GM19043 (cell line): ENCODE measurements around the gene ZC3H7A.

Source experiments
- ATAC-seq: cut with Tn5 transposase; IDR thresholded peaks from one replicate; pipeline ENCODE4 v1.9.1; 2021; ENCODE audit warnings: low read depth; ENCODE audit not compliant: unreplicated experiment

ZC3H7A gene

GRCh38 chr16:11779074-11779473 is 18.0 kb downstream of the ZC3H7A start:
- no peak for ATAC-seq

- ATAC-seq = no peak
These were observed 22.9 kb downstream of the ZC3H7A start for GRCh38 chr16:11774065-11774626.

DNA sequence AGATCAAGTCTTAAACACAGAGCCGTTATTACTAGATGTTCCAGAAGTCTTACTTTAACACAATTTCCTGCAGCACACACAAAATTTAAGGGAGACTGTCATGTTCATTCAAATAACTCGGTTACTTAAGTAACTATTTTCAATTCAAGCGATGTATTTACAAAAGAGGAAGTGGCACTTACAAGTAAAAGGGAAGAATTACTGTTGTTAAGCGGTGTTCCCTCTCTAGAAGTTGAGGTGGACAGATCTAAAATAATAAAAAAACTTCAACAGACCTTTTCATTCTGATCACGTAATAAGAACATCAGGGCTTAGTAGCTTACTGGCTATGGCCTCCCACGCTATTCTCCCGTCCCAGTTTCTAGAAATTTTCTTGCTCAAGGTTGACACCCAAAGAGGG is 28.2 kb downstream of the ZC3H7A start:
- no peak for ATAC-seq

- no peak for ATAC-seq
These were observed 34.6 kb downstream of the ZC3H7A start for GRCh38 chr16:11762431-11762830.

GRCh38 chr16:11759997-11760396 is 37.1 kb downstream of the ZC3H7A start:
- ATAC-seq = no peak

- no peak for ATAC-seq
These were observed 37.8 kb downstream of the ZC3H7A start for GRCh38 chr16:11759163-11759834.

DNA sequence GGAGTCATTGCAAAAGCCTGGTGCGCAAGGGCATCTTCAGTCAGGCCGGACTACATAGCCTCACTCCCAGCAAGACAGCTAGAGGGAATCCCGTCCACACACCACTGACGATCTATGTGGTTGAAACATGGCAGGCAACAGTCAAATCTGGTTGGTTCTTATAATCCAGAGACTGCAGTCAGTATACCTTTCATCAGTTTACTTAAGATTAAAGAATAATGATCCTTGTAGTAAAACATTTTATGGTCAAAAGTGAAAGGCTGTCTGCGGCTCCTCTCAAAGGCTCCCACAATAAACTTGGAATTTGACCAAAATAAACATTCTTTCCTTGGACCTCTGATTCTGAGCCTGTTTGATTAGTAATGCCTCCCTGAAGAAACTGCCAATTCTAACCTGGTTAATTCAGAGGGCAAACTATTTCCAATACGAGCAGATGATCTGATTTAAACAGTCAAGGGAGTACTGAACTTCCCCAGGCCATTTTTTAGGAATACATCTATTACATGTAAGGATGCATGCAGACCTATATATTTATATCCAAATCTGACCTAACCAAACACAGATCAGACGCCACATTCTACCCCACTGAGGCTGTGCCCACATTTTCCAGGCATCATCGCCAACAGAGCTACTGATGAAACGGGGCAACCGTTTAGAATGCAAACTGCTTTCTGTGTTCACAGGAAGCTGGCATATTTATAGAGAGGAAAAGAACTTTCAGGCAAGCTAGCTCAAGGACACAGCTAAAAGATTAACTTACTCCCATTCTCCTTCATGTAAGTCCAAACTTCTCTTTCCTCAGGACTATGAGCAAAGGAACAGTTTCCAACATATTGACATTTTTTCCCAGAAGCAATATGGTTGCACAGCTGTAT is 39.1 kb downstream of the ZC3H7A start:
- no peak for ATAC-seq

- ATAC-seq = no peak
These were observed 40.8 kb downstream of the ZC3H7A start for GRCh38 chr16:11756248-11756647.

DNA sequence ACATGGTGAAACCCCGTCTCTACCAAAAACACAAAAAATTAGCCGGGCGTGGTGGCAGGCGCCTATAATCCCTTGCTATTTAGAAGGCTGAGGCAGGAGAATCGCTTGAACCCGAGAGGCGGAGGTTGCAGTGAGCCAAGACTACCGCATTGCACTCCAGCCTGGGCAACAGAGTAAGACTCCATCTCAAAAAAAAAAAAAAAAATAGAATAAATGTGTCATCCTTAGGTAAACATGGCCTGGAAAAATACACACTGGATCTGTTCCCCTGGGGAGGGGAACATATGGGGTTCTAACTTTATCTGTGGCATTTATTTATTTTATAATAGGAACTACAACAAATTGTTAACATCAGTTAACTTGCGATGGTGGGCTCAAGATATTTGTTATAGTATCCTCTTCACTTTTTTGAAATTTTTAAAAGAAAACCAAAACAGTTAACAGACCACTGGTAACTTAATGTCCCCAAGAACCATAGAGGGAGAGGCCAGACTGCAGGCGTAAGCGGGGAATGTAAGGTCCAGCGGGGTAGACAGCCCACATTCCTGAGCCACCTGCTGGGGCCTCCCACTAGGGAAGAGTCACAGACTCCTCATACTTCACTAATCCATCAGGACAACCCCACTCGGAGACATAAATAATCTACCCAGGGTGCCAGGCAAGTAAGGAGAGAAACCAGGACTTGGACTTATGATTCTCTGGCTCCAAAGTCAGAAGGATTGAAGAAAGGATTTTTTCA is 41.9 kb downstream of the ZC3H7A start:
- no peak for ATAC-seq

- ATAC-seq = no peak
These were observed 44.2 kb downstream of the ZC3H7A start for GRCh38 chr16:11752856-11753255.

GRCh38 chr16:11750056-11750455 is 47.0 kb downstream of the ZC3H7A start:
- ATAC-seq = no peak

DNA sequence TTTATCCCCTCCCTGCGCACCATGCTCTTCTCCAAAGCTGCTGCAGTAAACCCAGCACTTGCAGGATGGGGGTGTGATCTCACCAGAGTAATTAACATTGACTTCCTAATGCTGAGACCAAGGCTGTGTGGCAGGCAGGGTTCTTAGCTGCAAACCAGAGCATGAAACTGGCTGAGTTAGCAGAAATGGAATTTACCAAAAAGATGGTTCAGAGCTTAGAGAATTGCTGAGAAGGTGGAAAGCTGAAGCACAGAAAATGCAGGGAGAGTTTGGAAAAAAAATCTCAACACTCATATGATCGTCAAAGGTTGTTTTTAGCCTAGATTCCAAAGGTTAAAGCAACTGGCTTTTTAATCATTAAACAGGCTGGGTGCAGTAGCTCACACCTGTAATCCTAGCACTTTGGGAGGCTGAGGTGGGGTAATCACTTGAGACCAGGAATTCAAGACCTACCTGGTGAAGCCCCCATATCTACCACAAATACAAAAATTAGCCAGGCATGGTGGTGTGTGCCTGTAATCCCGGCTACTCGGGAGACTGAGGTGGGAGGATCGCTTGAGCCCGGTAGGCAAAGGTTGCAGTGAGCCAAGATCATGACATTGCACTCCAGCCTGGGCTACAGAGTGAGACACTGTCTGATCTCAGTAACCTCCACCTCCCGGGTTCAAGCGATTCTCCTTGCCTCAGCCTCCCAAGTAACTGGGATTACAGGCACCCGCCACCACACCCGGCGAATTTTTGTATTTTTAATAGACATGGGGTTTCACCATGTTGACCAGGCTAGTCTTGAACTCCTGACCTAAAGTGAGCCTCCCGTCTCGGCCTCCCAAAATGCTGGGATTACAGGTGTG is 48.4 kb downstream of the ZC3H7A start:
- no peak for ATAC-seq

GRCh38 chr16:11747949-11748403 is 49.1 kb downstream of the ZC3H7A start:
- no peak for ATAC-seq

DNA sequence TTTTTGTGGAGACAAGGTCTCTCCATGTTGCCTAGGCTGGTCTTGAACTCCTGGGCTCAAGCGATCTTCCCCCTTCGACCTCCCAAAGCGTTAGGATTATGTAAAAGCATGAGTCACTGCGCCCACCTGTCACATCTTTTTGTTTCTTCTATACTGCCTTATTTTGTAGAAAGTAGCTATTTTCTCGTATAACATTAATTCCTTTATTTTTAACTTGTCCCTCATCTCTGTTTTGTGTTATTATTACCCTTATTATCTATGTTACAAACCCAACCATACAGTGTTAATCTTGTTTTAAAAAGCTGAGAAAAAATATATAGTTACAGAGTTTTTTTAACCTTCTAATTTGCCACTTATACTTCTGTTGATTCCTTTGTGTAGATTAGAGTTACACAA is 53.0 kb downstream of the ZC3H7A start:
- no peak for ATAC-seq

GRCh38 chr16:11743308-11744074 is 53.6 kb downstream of the ZC3H7A start:
- no peak for ATAC-seq

DNA sequence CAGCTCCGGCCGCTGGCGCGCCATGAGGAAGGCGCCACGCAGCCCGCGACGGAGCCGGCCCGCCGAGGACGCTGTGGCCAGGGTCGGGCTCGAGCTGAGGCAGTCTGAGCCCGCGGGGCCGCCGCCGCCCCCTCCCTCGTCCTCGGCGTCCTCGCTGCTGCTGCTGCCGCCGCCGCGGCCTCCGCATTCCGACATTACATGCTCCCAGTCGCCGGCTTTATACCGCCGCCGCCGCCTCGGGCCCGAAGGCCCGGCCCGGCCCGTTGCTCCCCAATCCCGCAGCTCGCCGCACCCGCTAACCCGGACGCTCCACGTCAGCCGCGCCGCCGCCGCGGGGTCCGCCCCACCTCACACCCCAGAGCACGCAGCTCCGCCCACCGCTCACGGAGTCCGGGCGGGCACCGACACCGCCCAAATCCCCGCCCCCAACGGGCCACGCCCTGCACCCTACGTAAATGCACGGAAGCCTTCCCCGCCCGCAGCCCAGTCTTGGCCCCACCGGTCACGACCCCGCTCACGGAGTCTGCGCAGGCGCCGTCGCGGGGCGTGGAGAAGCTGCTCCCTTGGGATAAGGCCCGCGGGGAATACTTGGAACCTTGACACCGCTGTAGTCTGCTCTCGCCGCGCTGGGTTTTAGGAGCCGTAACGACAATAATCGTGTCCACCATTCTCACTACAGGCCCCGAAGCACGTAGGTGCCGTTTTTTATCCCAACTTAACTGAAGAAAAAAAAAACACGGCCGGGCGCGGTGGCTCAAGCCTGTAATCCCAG is 54.3 kb downstream of the ZC3H7A start, which contains the start of gene TXNDC11:
TXNDC11 (minus strand) TSS at position 322 of the 772 bp plus-strand sequence; CDS start at position 195, 127 bp downstream.
- peak; percentile 85 for ATAC-seq

GRCh38 chr16:11742093-11742535 is 54.9 kb downstream of the ZC3H7A start:
- peak; percentile 9 for ATAC-seq

DNA sequence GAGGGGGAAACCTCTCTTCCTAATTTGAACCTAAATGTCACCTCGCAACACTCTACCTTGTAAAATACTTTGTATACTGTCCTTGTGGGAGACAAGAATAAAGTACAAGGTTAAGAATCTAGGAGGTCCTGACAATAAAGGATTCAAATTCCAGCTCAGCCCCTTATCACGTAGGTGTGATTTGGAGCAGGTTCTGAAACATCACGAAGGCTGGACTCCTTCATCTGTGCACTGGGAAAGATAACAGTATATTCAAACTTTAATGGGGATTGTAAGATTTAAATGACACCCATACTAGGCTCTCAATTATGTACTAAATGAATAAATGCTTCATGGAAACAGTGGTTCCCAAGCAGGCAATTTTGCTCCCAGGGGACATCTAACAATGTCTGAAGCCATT is 56.5 kb downstream of the ZC3H7A start:
- ATAC-seq = no peak
